ENCODE data around the gene LINGO1.
A peak's percentile ranks its signal among the peaks of the same experiment; 100 is the strongest.

LINGO1 gene

DNA sequence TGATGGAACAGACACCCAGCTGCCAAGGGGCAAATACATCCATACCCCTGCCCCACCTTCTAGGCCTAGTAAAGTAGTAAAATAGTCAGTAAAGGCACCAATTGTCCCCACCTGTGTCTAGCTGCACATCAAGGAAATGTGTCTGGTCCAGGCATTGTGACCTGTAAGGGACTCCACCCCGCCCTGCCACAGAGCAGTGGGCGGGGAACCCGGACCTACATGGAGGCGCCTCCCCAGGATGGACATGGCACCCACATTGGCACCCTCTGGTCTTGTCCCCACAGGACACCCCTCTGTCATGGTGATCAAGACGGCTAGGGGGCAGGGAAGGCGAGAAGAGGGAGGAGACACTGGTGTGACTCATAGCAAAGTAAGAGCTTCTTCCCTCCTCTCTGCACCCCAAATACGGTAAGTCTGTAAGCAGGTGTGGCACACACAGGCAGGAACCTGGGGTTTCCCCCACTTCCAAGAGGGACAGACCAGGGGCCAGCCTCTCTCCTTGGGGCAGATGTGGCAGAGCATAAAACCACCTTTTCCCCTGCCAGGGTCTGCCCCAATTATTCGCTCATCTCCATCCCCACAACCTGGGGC, 13.5 kb upstream of the LINGO1 start:
- DNase-seq (ENCODE audit: low spot score in 2 of 2), result no peak
- Mint-ChIP-seq H3K4me1 (no peaks in the 10 kb centered on the region), H3K36me3 (no peaks in the 10 kb centered on the region), H3K27me3 (peaks cover 19% of the 10 kb centered on the region), H3K27ac (no peak overlapping the region), H3K9me3 (no peaks in the 10 kb centered on the region), H3K4me3 (no peak overlapping the region)
- no peak for ATAC-seq (ENCODE audit: low read depth)

DNA sequence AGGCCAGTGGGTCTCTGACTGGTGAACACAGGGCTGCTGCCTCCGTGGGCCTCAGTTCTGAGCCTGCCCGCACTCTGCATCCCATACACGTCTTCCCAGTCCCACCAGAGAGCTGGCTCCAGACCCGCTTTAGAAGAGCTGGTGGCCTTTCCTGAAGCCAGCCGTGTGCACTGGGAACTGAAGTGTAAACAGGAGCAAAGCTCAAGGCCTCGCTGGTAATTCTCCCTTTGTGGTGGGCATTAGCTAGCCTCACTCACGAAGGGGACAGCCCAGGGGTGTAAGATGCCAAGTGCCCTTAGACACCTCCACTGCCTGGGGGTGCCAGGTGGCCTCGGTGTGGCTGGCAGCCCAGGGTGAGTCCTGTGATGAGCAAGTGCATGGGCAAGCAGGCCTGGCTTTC, 12.9 kb upstream of the LINGO1 start:
- H3K27ac Mint-ChIP-seq, result no peak overlapping the region
- no peak overlapping the region for H3K4me3 Mint-ChIP-seq
- H3K27me3 Mint-ChIP-seq, result peaks cover 22% of the 10 kb centered on the region
- DNase-seq (ENCODE audit: low spot score in 2 of 2), result no peak
- no peak for ATAC-seq (ENCODE audit: low read depth)
- H3K4me1 Mint-ChIP-seq, result no peaks in the 10 kb centered on the region
- H3K9me3 Mint-ChIP-seq, result no peaks in the 10 kb centered on the region
- H3K36me3 Mint-ChIP-seq, result no peaks in the 10 kb centered on the region

DNA sequence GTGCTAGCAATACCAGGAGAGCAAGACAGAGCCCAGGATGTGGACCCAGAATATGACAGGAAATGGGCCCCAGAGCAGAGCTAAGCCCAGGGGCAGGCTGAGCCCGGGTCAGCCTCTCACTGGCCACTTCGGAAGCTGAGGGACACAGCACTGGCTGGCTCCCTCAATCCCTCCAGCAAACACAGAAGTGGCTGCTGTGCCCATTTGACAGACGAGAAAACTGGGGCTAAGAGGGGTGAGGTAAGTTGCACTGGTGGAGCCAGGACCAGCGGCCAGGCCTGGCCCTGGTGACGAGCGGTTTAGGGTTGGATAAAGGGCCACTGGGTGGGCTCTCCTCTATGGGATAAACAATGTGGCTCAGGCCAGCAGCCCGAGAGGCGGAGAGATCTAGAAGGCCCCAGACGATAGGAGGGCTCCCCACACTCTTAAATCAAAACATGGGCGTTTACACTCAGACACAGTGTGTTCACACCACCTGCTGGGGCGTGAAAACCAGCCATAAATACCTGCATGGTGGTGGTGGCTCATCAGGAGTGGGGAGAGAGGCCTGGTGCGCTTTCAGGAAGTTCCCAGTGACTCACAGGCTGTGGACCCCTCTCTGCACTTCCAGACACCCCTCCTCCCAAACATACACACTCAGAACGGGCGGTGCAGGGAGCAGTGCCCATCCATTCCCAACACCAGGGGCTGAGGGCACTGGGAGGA, 12.0 kb upstream of the LINGO1 start:
- no peaks in the 10 kb centered on the region for H3K9me3 Mint-ChIP-seq
- no peaks in the 10 kb centered on the region for H3K36me3 Mint-ChIP-seq
- peaks cover 25% of the 10 kb centered on the region for H3K27me3 Mint-ChIP-seq
- no peaks in the 10 kb centered on the region for H3K4me1 Mint-ChIP-seq
- DNase-seq (ENCODE audit: low spot score in 2 of 2) (no peak), ATAC-seq (ENCODE audit: low read depth) (no peak)
- no peak overlapping the region for H3K27ac Mint-ChIP-seq
- no peak overlapping the region for H3K4me3 Mint-ChIP-seq

DNA sequence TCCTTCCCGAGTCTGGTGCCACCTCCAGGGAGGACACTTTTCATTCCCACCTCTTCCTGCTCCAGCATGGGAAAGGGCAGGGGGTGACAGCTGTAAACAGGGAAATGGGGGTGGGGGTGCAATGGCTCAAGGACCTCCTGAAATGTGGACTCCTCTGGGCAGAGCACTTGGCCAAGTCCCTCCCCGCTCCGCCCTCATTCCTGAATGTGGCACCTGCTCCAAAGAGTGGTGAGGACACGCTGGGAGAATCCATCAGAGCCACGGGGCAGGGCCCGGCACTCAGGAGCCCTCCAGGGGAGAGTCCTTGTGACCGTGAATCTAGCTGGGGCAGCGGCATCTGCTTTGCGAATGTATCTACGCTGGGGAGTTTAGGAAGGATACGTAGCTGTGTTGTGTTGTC, 11.1 kb upstream of the LINGO1 start:
- ATAC-seq (ENCODE audit: low read depth) (no peak), DNase-seq (ENCODE audit: low spot score in 2 of 2) (no peak)
- Mint-ChIP-seq H3K4me3 (no peak overlapping the region), H3K36me3 (no peaks in the 10 kb centered on the region), H3K27ac (no peak overlapping the region), H3K4me1 (no peaks in the 10 kb centered on the region), H3K27me3 (peaks cover 23% of the 10 kb centered on the region), H3K9me3 (no peaks in the 10 kb centered on the region)

DNA sequence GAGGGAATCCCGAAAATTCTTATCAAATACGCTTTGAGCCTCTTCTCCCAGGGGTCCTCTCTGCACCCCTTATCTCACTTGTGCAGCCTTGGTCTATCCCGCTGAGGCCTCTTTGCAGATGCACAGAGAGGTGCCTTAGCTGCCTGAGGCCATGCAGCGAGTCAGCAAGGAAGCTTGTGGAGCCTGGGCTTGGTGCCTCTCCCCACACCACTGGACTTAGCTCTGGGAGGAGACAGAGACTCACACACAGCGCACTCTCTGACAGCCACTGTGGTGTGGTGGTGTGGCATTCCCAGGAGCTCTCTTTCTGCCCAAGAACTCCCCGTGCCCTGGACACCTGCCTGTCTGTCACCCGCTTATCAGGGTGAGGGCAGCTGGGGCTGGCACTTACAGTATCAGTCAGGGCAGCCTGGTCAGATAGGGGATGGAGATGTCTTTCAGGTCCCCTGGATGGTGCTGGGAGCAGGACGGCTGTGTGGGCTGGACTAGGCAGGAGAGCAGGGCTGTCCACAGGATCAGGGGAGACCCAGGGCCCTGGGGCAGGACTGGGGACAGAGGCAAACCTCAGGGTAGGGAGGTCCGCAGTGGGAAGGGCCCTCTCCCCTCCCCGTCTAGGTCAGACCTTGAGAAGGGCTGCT, 10.2 kb upstream of the LINGO1 start:
- ATAC-seq (ENCODE audit: low read depth) (no peak), DNase-seq (ENCODE audit: low spot score in 2 of 2) (no peak)
- H3K27ac Mint-ChIP-seq, result no peak overlapping the region
- H3K36me3 Mint-ChIP-seq, result no peaks in the 10 kb centered on the region
- H3K4me3 Mint-ChIP-seq, result no peak overlapping the region
- H3K4me1 Mint-ChIP-seq, result no peaks in the 10 kb centered on the region
- H3K27me3 Mint-ChIP-seq, result peaks cover 23% of the 10 kb centered on the region
- no peaks in the 10 kb centered on the region for H3K9me3 Mint-ChIP-seq

DNA sequence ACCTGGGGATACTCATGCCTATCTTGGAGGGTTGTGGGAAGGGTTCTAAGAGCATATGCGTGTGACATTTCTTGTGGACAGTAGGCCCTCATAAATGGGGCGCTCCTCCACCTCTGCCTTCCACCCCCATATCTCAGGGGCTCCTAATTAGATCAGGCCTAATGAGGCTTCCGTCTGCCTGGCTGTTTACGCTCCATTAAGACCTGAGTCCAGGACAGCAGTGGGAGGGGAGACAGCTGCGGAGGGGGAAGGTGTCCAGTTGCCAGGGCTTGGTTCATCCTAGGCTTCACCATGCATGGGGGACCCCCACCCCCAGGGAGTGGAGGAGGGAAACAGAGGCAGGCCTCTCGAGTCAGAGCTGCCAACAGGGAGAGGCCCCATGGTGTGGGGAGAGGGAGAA, 9.3 kb upstream of the LINGO1 start:
- H3K27ac Mint-ChIP-seq, result no peak overlapping the region
- no peaks in the 10 kb centered on the region for H3K9me3 Mint-ChIP-seq
- no peak overlapping the region for H3K4me3 Mint-ChIP-seq
- H3K36me3 Mint-ChIP-seq, result no peaks in the 10 kb centered on the region
- DNase-seq (ENCODE audit: low spot score in 2 of 2), result no peak
- ATAC-seq (ENCODE audit: low read depth), result no peak
- H3K27me3 Mint-ChIP-seq, result peaks cover 26% of the 10 kb centered on the region
- H3K4me1 Mint-ChIP-seq, result no peaks in the 10 kb centered on the region

DNA sequence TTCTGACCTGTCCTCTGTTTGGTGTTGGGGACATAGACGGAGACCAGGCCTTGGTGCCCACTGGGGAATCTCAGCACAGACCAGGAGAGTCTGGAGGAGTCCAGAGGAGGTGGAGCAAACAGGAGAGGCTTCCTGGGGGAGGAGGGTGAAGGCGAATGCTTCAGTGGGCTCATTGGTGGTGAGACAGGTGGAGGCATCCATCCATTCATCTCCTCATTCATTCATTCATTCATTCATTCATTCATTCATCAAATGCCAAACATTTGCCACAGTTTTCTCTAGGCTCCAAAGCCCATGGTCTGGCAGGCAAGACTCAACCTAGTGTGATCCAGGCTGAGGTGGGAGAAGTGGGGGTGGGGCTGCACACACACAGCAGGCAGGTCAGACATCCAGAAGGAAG, 7.9 kb upstream of the LINGO1 start:
- H3K27ac Mint-ChIP-seq, result no peak overlapping the region
- no peak overlapping the region for H3K4me3 Mint-ChIP-seq
- peaks cover 28% of the 10 kb centered on the region for H3K27me3 Mint-ChIP-seq
- no peaks in the 10 kb centered on the region for H3K9me3 Mint-ChIP-seq
- DNase-seq (ENCODE audit: low spot score in 2 of 2) (no peak), ATAC-seq (ENCODE audit: low read depth) (no peak)
- no peaks in the 10 kb centered on the region for H3K36me3 Mint-ChIP-seq
- H3K4me1 Mint-ChIP-seq, result no peaks in the 10 kb centered on the region

DNA sequence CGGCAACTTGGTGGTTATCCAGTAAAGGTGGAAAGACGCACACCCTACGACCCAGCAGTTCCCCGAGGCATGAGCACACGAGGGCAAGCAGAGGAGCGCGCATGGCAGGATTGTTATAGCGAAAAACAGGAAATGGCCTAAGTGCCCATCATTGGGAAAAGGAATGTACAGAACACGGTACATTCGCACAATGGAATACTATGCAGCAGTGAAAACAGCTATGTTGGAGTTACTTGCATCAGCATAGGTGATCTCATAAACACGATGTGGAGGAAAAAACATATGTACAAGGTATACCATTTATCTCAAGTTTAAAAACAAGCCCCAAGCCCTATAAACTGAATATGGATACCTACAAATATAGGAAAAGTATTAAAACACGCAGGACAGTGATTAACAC, 6.7 kb upstream of the LINGO1 start:
- Mint-ChIP-seq H3K36me3 (no peaks in the 10 kb centered on the region), H3K4me3 (no peak overlapping the region), H3K9me3 (no peaks in the 10 kb centered on the region), H3K4me1 (peaks cover under 1% of the 10 kb centered on the region), H3K27me3 (peaks cover 32% of the 10 kb centered on the region), H3K27ac (no peak overlapping the region)
- DNase-seq (ENCODE audit: low spot score in 2 of 2), result no peak
- no peak for ATAC-seq (ENCODE audit: low read depth)

DNA sequence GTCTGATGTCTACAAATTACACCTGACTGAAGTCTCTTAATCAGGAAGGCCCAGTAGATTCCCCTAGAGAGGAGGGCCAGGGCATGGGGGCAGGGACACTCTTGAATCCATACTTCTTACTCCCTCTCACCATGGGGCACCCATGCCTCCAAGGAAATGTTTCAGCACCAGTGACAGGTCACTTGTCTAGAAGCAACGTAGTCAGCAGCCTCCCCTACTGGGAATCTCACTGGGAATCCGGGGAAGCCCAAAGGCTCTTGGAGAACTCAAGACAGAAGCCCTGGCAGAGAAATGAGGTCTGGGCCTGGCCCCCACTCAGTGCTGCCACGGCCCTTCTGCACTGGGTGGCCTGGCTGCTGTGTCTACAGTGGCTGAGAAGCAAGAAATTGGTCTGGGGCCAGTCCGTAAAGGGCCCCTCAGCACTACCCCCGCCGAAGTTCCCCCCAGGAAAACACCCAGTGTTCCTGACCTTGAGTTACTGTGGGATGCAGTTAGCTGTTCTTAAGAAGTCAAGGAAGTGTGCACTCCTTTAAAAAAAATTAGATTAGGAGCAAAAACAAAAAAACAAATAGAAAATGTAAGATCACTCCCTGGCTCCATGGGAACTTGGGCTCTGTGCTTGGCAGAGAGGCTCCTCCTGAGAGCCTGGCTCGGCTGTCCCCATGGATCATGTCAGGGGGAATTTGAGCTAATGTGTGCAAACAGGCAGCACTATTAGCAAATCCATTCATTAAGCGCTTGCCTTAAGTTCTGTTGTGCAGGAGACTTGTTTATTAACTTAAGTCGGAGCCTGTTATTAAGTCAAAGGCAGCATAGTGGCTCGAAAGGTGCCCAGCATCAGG, 5.4 kb upstream of the LINGO1 start:
- DNase-seq (ENCODE audit: low spot score in 2 of 2) (no peak), ATAC-seq (ENCODE audit: low read depth) (no peak)
- H3K27ac Mint-ChIP-seq, result no peak overlapping the region
- H3K4me1 Mint-ChIP-seq, result peaks cover 8% of the 10 kb centered on the region
- no peaks in the 10 kb centered on the region for H3K9me3 Mint-ChIP-seq
- H3K27me3 Mint-ChIP-seq, result peaks cover 32% of the 10 kb centered on the region
- no peaks in the 10 kb centered on the region for H3K36me3 Mint-ChIP-seq
- H3K4me3 Mint-ChIP-seq, result no peak overlapping the region

DNA sequence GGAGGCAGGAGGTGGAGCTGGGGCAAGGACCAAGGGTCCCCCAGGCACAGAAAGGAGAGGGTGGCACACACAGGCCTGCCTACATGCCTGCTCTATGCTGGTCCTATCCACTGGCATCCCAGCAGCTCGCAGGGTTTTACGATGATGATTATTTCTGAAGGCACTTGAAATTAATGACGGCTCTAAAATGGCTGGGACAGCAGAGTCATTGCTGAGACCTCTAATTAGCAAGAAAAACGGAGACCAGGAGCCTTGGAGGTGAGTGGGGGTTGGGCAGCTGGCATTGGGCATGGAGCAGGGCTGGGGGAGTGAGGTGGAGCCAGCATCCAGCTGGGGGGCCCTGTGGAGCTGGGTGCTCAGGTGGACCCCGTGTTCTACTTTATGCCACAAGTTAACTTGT, 3.5 kb upstream of the LINGO1 start:
- no peak overlapping the region for H3K27ac Mint-ChIP-seq

DNA sequence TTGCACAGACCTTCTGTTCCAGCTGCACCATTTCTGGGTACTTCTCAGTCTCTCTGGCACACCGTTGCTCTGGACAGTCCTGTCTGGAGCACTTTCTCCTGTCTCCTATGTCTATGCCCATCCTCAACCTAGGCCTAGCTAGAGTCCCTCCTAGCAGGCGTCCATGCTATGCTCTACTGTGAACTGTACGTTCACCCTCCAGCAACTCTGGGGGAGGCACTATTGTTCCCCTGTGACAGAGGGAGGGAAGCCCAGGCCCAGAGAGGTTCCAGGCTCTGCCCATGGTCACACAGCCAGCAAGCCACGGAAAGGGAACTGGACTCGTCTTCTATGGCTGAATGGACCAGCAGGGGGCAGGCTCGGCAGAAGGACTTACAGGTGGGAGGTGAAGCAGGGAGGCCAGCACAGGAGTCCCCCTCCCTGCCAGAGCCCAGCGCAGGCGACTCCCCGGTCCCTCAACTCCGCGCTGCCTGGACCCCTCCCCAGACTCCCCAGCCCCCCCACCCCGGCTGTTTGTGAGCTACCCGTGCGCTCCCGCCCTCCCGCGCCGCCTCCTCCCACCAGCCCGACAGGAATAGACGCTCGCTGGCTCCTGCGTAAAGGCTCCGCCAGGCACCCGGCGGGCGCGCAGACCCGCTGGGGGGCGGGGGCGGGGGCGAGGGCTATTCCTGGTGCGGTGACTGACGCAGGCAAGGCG, 1.7 kb upstream of the LINGO1 start:
- Mint-ChIP-seq H3K4me3 (peak overlapping the region; percentile 42), H3K9me3 (no peaks in the 10 kb centered on the region), H3K27me3 (peaks cover 24% of the 10 kb centered on the region), H3K4me1 (peaks cover 8% of the 10 kb centered on the region), H3K36me3 (no peaks in the 10 kb centered on the region), H3K27ac (no peak overlapping the region)
- DNase-seq (ENCODE audit: low spot score in 2 of 2) (peak; percentile 41 to 54), ATAC-seq (ENCODE audit: low read depth) (peak; percentile 57)

More for the DNA sequence above, 3.5 kb upstream of the LINGO1 start:
- no peaks in the 10 kb centered on the region for H3K9me3 Mint-ChIP-seq
- peaks cover 27% of the 10 kb centered on the region for H3K27me3 Mint-ChIP-seq
- H3K36me3 Mint-ChIP-seq, result no peaks in the 10 kb centered on the region
- H3K4me1 Mint-ChIP-seq, result peaks cover 8% of the 10 kb centered on the region
- no peak for ATAC-seq (ENCODE audit: low read depth)
- DNase-seq (ENCODE audit: low spot score in 2 of 2), result no peak
- no peak overlapping the region for H3K4me3 Mint-ChIP-seq

DNA sequence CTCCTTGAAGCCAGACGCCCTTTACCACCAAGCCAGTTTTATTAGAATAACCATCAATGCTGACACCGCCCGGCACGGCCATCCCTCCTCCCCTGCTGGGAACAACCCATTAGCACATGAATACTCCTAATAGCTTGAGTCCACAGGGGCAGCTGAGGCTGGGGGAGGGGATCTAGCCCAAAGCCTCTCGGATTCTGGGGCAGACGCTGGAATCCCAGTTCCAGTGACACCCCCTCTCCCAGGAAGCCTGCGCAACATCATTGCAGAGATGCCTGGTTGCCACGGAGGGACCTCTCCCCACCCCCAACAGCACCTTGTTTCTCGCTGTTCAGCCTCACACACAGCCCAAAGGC, 1.2 kb upstream of the LINGO1 start:
- ATAC-seq (ENCODE audit: low read depth) (no peak), DNase-seq (ENCODE audit: low spot score in 2 of 2) (no peak)
- no peak overlapping the region for H3K27ac Mint-ChIP-seq
- peaks cover 21% of the 10 kb centered on the region for H3K27me3 Mint-ChIP-seq
- H3K4me1 Mint-ChIP-seq, result peaks cover 8% of the 10 kb centered on the region
- no peaks in the 10 kb centered on the region for H3K9me3 Mint-ChIP-seq
- peak overlapping the region; percentile 79 for H3K4me3 Mint-ChIP-seq
- no peaks in the 10 kb centered on the region for H3K36me3 Mint-ChIP-seq

DNA sequence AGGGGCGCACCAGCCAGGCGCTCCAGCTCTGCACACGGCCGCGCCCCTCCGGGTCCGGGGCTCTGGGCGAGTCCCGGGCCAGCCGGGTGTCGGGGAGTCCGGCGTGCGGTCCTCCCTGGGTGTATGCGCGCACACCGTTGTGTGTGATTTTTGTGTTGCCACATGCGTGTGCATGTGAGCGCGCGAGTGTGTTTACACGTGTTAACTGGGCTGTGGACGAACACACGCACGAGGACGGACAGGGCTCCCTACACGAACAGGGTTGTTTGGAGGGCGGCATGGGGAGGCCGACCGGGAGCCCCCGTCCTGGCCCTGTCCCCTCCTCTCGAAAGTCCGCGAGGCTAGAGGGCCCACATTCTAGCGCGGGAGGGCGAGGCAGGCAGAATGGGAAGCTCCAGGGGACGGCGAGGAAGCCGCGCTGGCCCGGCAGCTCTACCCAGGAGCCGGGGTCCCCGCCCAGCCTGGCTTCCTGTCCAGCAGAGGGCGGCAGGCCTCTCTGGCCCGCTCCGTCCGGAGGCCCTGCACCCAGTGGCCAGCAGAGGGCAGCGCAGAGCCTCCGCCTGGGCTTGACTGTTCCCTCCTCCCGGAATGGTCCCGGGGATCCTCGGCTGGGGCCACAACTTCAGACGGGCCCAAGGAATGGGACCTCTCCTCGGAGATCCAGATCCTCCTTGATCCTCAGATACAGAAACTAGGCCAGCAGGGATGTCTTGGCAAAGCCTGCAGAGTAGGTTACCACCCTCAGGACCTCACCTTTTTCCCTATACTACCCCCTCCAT, 611 bp upstream of the LINGO1 start:
- Mint-ChIP-seq H3K36me3 (no peaks in the 10 kb centered on the region), H3K27me3 (peaks cover 21% of the 10 kb centered on the region), H3K9me3 (no peaks in the 10 kb centered on the region), H3K27ac (no peak overlapping the region), H3K4me3 (peak overlapping the region; percentile 79), H3K4me1 (peaks cover 8% of the 10 kb centered on the region)
- DNase-seq (ENCODE audit: low spot score in 2 of 2), result peak; percentile 51 to 71
- ATAC-seq (ENCODE audit: low read depth), result peak; percentile 77
